GM19023 (cell line): ENCODE results near the gene FICD.
"Not testable (repeated sequence)": the region's sequence is repeated elsewhere in the genome, so short reads cannot be mapped to it uniquely, and the experiment has no call there.

Source experiments
- ATAC-seq: cut with Tn5 transposase; IDR thresholded peaks from one replicate; pipeline ENCODE4 v1.9.1; 2021; ENCODE audit warnings: mild to moderate bottlenecking, moderate library complexity; ENCODE audit not compliant: unreplicated experiment

The FICD gene

GRCh38 chr12:108531929-108532848 is 17.1 kb downstream of the FICD start:
- no peak for ATAC-seq

- no peak for ATAC-seq
These were observed 23.1 kb downstream of the FICD start for GRCh38 chr12:108538146-108538545.

GRCh38 chr12:108538616-108539195 is 23.6 kb downstream of the FICD start:
- ATAC-seq = no peak

GRCh38 chr12:108542320-108542719 is 27.2 kb downstream of the FICD start:
- no peak for ATAC-seq

GRCh38 chr12:108543652-108544051 is 28.6 kb downstream of the FICD start:
- ATAC-seq = no peak

- no peak for ATAC-seq
These were observed 32.6 kb downstream of the FICD start for GRCh38 chr12:108547686-108548085.

- ATAC-seq = no peak
These were observed 34.0 kb downstream of the FICD start for GRCh38 chr12:108548954-108549521.

GRCh38 chr12:108551535-108551934 is 36.5 kb downstream of the FICD start:
- ATAC-seq = no peak

GRCh38 chr12:108553799-108554198 is 38.7 kb downstream of the FICD start:
- ATAC-seq = no peak

GRCh38 chr12:108555383-108555782 is 40.3 kb downstream of the FICD start:
- not testable (repeated sequence) for ATAC-seq

GRCh38 chr12:108559007-108559655 is 44.1 kb downstream of the FICD start:
- no peak for ATAC-seq

GRCh38 chr12:108559748-108560147 is 44.7 kb downstream of the FICD start:
- ATAC-seq = no peak

GRCh38 chr12:108560321-108560721 is 45.2 kb downstream of the FICD start:
- no peak for ATAC-seq

- ATAC-seq = peak; percentile 41
These were observed 46.0 kb downstream of the FICD start, which contains the start of gene SART3 for GRCh38 chr12:108560752-108561719. Gene SART3 (minus strand): TSS chr12:108561173. CDS start chr12:108561154, 19 bp downstream.

- ATAC-seq = no peak
These were observed 46.8 kb downstream of the FICD start for GRCh38 chr12:108561852-108562347.

- ATAC-seq = peak; percentile 59
These were observed 47.5 kb downstream of the FICD start, which contains the start of gene ISCU for GRCh38 chr12:108562348-108563135. Gene ISCU (plus strand): TSS chr12:108562596. CDS start chr12:108562623, 27 bp downstream.

GRCh38 chr12:108563136-108563803 is 48.2 kb downstream of the FICD start:
- ATAC-seq = peak; percentile 42

- ATAC-seq = no peak
These were observed 48.7 kb downstream of the FICD start for GRCh38 chr12:108563804-108564151.

GRCh38 chr12:108564724-108565123 is 49.6 kb downstream of the FICD start:
- no peak for ATAC-seq
